VCaP (cell line): ENCODE results near the gene HSPG2.

Experiments used
- H3K27ac ChIP-seq: fragments of 450-650 bp; 2 replicates; pipeline ENCODE4 v1.5.1; 2017
- CTCF ChIP-seq: fragments of 450-650 bp; conservative IDR thresholded peaks from 2 replicates; pipeline ENCODE4 v1.5.1; 2017; ENCODE audit warnings: mild to moderate bottlenecking, moderate library complexity

The HSPG2 gene

GRCh38 chr1:21865609-21865942 lies 71.5 kb downstream of the HSPG2 start:
- no peak for TF ChIP-seq CTCF
- H3K27ac ChIP-seq, result no peak overlapping the region

DNA sequence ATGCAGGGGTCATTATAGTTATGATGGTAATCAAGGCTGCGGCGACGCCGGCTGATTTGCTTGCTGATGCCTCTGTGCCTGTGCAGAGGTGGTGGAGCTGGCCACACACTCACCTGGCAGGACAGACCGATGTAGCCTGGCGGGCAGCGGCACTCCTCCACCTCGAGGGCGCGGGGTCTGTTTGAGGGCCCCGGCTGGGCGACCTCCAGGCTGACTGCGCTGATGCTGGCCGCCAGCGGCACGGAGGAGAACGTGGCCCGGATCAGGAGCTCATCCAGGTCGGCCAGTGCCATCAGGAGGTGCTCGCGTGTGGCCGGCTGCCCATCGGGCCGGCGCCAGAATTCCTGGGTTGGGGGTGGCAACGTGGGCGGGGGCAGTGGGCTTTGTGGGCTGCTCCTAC lies 72.4 kb downstream of the HSPG2 start:
- H3K27ac ChIP-seq, result no peak overlapping the region
- no peak for TF ChIP-seq CTCF

DNA sequence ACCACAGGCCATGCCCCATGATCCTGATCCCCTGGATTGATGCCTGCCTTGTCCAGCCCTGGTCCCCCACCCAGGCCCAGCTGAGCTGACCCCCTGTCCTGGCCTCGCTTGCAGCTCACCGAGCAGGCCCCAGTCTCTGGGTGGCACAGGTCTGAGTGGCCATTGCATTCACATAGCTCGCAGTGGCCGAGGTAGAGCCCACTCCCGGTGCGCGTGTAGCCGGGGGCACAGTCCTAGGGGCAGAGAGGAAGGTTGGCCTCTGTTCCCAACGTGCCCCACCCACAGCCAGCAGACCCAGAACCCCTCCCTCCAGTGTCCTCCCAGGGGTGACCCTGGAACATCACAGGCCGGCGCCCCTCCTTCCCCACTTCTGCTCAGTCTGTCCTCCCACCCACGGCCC lies 73.1 kb downstream of the HSPG2 start:
- no peak overlapping the region for H3K27ac ChIP-seq
- TF ChIP-seq CTCF, result no peak

DNA sequence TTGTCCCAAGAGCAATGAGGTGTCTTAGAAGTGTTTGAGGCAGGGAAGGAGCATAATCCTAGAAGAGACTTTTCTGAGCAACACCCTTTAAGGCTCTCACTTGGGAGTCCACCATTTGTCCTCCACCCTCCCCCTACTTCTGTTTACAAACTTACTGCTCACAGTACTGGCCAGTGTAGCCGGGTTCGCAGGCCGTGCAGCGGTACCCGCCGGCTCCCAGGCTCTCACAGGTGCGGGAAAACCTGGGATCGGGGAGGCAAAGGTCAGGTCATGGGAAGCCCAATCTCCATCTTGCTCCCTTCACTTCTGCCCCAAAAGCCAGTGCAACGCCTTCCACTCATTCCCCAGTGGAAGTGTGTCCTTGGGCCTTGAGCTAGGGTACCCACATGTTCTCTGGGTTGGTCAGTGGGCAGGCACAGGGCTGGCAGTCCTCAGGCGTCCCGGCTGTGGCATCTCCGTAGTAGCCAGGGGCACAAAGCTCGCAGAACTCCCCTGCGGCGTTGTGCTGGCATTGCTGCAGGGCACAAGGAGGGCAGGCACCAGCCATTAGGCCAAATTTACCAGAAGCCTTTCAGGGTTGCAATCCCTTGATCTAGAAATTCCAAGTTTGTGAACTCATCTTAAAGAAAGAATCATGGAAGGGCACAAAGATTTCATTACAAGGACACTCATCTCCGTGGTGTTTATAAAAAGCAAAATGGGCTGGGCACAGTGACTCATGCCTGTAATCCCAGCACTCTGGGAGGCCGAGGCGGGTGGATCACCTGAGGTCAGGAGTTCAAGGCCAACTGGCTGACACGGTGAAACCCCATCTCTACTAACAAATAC lies 75.3 kb downstream of the HSPG2 start:
- H3K27ac ChIP-seq, result no peak overlapping the region
- no peak for TF ChIP-seq CTCF

GRCh38 chr1:21860971-21861370 lies 76.1 kb downstream of the HSPG2 start:
- no peak for TF ChIP-seq CTCF

DNA sequence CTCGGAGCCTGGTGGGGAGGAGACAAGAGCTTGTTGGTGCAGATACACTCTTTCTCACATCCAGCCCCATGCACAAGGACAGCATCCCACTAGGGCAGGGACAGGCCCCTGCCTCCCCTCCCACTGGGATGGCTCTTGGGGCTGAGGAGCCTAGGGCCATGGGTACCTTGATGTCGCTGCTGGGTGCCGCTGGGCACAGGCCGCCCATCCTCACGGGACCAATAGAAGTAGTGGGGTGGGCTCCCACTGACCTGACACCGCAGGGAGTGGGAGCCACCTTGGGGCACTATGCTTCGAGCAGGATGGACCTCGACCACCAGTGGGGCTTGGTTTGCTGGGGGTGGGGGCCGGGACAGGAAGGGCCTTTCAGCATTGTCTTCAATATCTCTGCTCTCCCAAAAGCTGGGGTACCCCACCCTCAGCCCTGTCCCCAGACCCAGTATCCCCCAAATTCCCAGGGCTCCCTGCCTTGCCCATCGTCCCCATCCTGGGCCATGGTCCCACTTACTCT lies 77.4 kb downstream of the HSPG2 start:
- TF ChIP-seq CTCF, result no peak
- no peak overlapping the region for H3K27ac ChIP-seq

More at GRCh38 chr1:21860971-21861370, 76.1 kb downstream of the HSPG2 start:
- H3K27ac ChIP-seq, result no peak overlapping the region

GRCh38 chr1:21857840-21858670 lies 79.1 kb downstream of the HSPG2 start:
- TF ChIP-seq CTCF, result no peak
- no peak overlapping the region for H3K27ac ChIP-seq
